ENCODE results near the gene JUN. TPM values are rescaled to one million over a fixed set of nuclear protein-coding genes. Genes with fewer than 3 reads are reported as not detected.

Gene JUN
- total and polyA plus RNA-seq, 2 of the 4 experiments (the other 2 are of a cell fraction), result 46.6 to 89.1 TPM

- no peak overlapping the region for H2BK5ac ChIP-seq (ENCODE audit: low read depth, low read length, poor library complexity, severe bottlenecking)
- dilution Hi-C loops (cut with HindIII; ENCODE audit: low sequenced_read_pairs, unreplicated experiment) (loop anchor here (25.0 kb wide), 1 partner anchor 1014 kb away; no protein-coding TSS in a partner anchor), intact Hi-C loops (cut with micrococcal nuclease) (loop anchor here (5.0 kb wide), 1 partner anchor 1199 kb away; no protein-coding TSS in a partner anchor), in situ Hi-C loops (cut with MboI; ENCODE audit: low sequenced_read_pairs) (loop anchor here (25.0 kb wide), 1 partner anchor 1189 kb away; the partner anchor contains the start of gene CYP2J2)
- H4K20me1 ChIP-seq (ENCODE audit: insufficient read depth, low read length), result no peaks in the 10 kb centered on the region
- H2BK20ac ChIP-seq (ENCODE audit: low read depth, low read length), result peak overlapping the region; percentile 46; the same call in 1 of the 2 replicates
- H3K36me3 ChIP-seq (ENCODE audit: control insufficient read depth, insufficient read depth, low read length), result no peaks in the 10 kb centered on the region
- DNase-seq (no peak), ATAC-seq (ENCODE audit: low read depth) (no peak)
- no peaks in the 10 kb centered on the region for H3K9me3 ChIP-seq (ENCODE audit: control insufficient read depth, insufficient read depth, low read length)
- H4K5ac ChIP-seq (ENCODE audit: low read depth, low read length), result no peak overlapping the region
- no TSS peak for BruUV-seq (replicated peaks)
- H3K23ac ChIP-seq (ENCODE audit: low read depth, low read length), result no peak overlapping the region
- H4K91ac ChIP-seq (ENCODE audit: insufficient read depth, low read depth, low read length), result 0 out of 2 replicates have a peak overlapping the region, but pooled peaks have one; percentile 34
- ChIA-PET CTCF (no interaction called here), POLR2A (ENCODE audit: unreplicated experiment) (no interaction called here)
- no peak overlapping the region for H2AK5ac ChIP-seq (ENCODE audit: low read depth, low read length)
- peak overlapping the region; percentile 68; the same call in 1 of the 3 replicates for H2BK15ac ChIP-seq (ENCODE audit: low read depth, low read length)
- H3K14ac ChIP-seq (replicated peaks; ENCODE audit: low read depth, low read length), result 0 out of 2 replicates have a peak overlapping the region, but pooled peaks have one; percentile 14
- no peak overlapping the region; the same call in 1 of the 2 replicates for H3K56ac ChIP-seq (ENCODE audit: extremely low read depth, insufficient read depth, low read length)
- H3K27ac ChIP-seq (ENCODE audit: insufficient read depth, low read length), result no peak overlapping the region
- TF ChIP-seq, protein P1, sequence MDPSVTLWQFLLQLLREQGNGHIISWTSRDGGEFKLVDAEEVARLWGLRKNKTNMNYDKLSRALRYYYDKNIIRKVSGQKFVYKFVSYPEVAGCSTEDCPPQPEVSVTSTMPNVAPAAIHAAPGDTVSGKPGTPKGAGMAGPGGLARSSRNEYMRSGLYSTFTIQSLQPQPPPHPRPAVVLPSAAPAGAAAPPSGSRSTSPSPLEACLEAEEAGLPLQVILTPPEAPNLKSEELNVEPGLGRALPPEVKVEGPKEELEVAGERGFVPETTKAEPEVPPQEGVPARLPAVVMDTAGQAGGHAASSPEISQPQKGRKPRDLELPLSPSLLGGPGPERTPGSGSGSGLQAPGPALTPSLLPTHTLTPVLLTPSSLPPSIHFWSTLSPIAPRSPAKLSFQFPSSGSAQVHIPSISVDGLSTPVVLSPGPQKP (IDR thresholded peaks at IDR 0.05; ENCODE audit: borderline replicate concordance, low read depth, low read length), result no peak
- TF ChIP-seq, protein P2, sequence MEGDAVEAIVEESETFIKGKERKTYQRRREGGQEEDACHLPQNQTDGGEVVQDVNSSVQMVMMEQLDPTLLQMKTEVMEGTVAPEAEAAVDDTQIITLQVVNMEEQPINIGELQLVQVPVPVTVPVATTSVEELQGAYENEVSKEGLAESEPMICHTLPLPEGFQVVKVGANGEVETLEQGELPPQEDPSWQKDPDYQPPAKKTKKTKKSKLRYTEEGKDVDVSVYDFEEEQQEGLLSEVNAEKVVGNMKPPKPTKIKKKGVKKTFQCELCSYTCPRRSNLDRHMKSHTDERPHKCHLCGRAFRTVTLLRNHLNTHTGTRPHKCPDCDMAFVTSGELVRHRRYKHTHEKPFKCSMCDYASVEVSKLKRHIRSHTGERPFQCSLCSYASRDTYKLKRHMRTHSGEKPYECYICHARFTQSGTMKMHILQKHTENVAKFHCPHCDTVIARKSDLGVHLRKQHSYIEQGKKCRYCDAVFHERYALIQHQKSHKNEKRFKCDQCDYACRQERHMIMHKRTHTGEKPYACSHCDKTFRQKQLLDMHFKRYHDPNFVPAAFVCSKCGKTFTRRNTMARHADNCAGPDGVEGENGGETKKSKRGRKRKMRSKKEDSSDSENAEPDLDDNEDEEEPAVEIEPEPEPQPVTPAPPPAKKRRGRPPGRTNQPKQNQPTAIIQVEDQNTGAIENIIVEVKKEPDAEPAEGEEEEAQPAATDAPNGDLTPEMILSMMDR (conservative IDR thresholded peaks at IDR 0.05; ENCODE audit: low read depth, low read length), result no peak
- TF ChIP-seq MXI1 (IDR thresholded peaks at IDR 0.05; ENCODE audit: borderline replicate concordance, low read depth, low read length) (no peak), RAD21 (IDR thresholded peaks at IDR 0.05; ENCODE audit: low read length) (no peak), MAZ (IDR thresholded peaks at IDR 0.05; ENCODE audit: borderline replicate concordance, low read depth, low read length) (no peak), SMC3 (IDR thresholded peaks at IDR 0.05; ENCODE audit: low read depth, low read length) (no peak), MAFK (IDR thresholded peaks at IDR 0.05; ENCODE audit: low read depth, low read length) (no peak), BHLHE40 (IDR thresholded peaks at IDR 0.05; ENCODE audit: low read depth, low read length) (no peak), CHD1 (IDR thresholded peaks at IDR 0.05; ENCODE audit: low read depth, low read length) (no peak), RFX5 (IDR thresholded peaks at IDR 0.05; ENCODE audit: low read depth, low read length) (no peak), RCOR1 (IDR thresholded peaks at IDR 0.05; ENCODE audit: insufficient replicate concordance, low read length) (no peak), CEBPB (IDR thresholded peaks at IDR 0.05; ENCODE audit: low read depth, low read length) (no peak), FOS (IDR thresholded peaks at IDR 0.05; ENCODE audit: low read depth, low read length) (no peak), NFE2L2 (IDR thresholded peaks at IDR 0.05; ENCODE audit: low read depth, low read length) (no peak), POLR2A (IDR thresholded peaks at IDR 0.05; ENCODE audit: low read depth, low read length) (no peak)
- TF ChIP-seq, protein P3, sequence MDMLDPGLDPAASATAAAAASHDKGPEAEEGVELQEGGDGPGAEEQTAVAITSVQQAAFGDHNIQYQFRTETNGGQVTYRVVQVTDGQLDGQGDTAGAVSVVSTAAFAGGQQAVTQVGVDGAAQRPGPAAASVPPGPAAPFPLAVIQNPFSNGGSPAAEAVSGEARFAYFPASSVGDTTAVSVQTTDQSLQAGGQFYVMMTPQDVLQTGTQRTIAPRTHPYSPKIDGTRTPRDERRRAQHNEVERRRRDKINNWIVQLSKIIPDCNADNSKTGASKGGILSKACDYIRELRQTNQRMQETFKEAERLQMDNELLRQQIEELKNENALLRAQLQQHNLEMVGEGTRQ (IDR thresholded peaks at IDR 0.05; ENCODE audit: low read depth, low read length), result no peak
- H3K4me2 ChIP-seq (ENCODE audit: low read depth, low read length), result no peak overlapping the region
- peaks cover 16% of the 10 kb centered on the region for H3K4me1 ChIP-seq (ENCODE audit: control insufficient read depth, insufficient read depth, low read length)
- H3K9ac ChIP-seq (ENCODE audit: low read depth, low read length), result no peak overlapping the region
- H3K18ac ChIP-seq (ENCODE audit: low read depth, low read length), result no peak overlapping the region
- H4K8ac ChIP-seq (ENCODE audit: low read depth in 2 of 2, low read length in 2 of 2), result peak overlapping the region in 1 of 2 experiments; percentile 25; a peak in 2 of 4 replicates
- no peaks in the 10 kb centered on the region for H3K27me3 ChIP-seq (ENCODE audit: control insufficient read depth, insufficient read depth, low read length)
- H3K4ac ChIP-seq (ENCODE audit: low read depth, low read length), result peak overlapping the region; percentile 65; the same call in 1 of the 2 replicates
- H3K79me1 ChIP-seq (ENCODE audit: low read depth in 1 of 2, low read length in 2 of 2), result peaks cover 0 to 12% of the 10 kb centered on the region in 2 experiments; a peak in 2 of 4 replicates
- no peak overlapping the region for H3K4me3 ChIP-seq (ENCODE audit: insufficient read depth, low read depth, low read length)
- no peak overlapping the region for H2AK9ac ChIP-seq (replicated peaks; ENCODE audit: low read depth, low read length, poor library complexity)
- H2AFZ ChIP-seq (replicated peaks; ENCODE audit: low read length, poor library complexity), result no peak overlapping the region
- no CpG with 5 or more reads among the region's 3 CpGs for WGBS, 2 experiments (ENCODE audit: extremely low coverage in 2 of 2, insufficient read length in 1 of 2)
- peaks cover 22% of the 10 kb centered on the region for H3K9me1 ChIP-seq (ENCODE audit: insufficient read depth, low read length)
- H2BK120ac ChIP-seq (ENCODE audit: low read depth, low read length), result peak overlapping the region; percentile 70
Observed at GRCh38 chr1:58748666-58749065, 35.2 kb downstream of the JUN start.

All from IMR-90 (cell line).